GM06990 (cell line): ENCODE results near the gene CNTNAP5.

Source experiments
- DNase-seq: peaks from one replicate; pipeline ENCODE4 v3.0.0-alpha.2; 2011; ENCODE audit not compliant: insufficient read length; ENCODE audit errors: extremely low read depth
- H3K27me3 ChIP-seq: replicated peaks from 2 replicates; pipeline ENCODE4 v1.6.0; 2011; ENCODE audit warnings: low read length; ENCODE audit not compliant: control insufficient read depth, insufficient read depth
- H3K36me3 ChIP-seq: 2 replicates; pipeline ENCODE4 v1.5.1; 2011; ENCODE audit warnings: low read length; ENCODE audit not compliant: control insufficient read depth, insufficient read depth
- H3K4me3 ChIP-seq: replicated peaks from 2 replicates; pipeline ENCODE4 v1.5.1; 2011; ENCODE audit warnings: low read depth, mild to moderate bottlenecking, control low read depth, low read length
- TF ChIP-seq, protein P1 (sequence below): IDR thresholded peaks from 2 replicates; pipeline ENCODE4 v1.5.1; 2011; ENCODE audit warnings: low read length, control low read depth, mild to moderate bottlenecking, inconsistent platforms; ENCODE audit not compliant: insufficient read depth, poor library complexity, severe bottlenecking

Gene CNTNAP5

DNA sequence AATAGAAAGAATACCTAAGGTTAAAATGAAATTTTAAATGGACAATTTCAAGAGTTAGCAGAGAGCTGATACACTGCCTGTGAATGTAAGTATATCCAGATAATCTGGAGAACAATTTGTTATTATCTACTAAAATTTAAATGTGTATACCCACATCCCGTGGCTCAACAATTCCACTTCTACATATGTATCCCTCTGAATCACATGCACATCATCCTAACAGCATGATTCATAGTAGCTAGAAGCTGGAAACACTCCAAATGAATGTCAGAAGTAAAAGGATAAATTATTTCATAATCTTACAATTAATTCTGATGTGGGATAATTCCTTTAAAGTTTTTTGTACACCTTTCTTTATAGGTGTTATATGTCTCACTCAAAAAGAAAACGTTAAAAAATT is 87.9 kb downstream of the CNTNAP5 start:
- no peaks in the 10 kb centered on the region for H3K36me3 ChIP-seq
- TF ChIP-seq, protein P1, sequence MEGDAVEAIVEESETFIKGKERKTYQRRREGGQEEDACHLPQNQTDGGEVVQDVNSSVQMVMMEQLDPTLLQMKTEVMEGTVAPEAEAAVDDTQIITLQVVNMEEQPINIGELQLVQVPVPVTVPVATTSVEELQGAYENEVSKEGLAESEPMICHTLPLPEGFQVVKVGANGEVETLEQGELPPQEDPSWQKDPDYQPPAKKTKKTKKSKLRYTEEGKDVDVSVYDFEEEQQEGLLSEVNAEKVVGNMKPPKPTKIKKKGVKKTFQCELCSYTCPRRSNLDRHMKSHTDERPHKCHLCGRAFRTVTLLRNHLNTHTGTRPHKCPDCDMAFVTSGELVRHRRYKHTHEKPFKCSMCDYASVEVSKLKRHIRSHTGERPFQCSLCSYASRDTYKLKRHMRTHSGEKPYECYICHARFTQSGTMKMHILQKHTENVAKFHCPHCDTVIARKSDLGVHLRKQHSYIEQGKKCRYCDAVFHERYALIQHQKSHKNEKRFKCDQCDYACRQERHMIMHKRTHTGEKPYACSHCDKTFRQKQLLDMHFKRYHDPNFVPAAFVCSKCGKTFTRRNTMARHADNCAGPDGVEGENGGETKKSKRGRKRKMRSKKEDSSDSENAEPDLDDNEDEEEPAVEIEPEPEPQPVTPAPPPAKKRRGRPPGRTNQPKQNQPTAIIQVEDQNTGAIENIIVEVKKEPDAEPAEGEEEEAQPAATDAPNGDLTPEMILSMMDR = no peak
- H3K27me3 ChIP-seq = no peaks in the 10 kb centered on the region
- H3K4me3 ChIP-seq = no peak overlapping the region
- no peak for DNase-seq

DNA sequence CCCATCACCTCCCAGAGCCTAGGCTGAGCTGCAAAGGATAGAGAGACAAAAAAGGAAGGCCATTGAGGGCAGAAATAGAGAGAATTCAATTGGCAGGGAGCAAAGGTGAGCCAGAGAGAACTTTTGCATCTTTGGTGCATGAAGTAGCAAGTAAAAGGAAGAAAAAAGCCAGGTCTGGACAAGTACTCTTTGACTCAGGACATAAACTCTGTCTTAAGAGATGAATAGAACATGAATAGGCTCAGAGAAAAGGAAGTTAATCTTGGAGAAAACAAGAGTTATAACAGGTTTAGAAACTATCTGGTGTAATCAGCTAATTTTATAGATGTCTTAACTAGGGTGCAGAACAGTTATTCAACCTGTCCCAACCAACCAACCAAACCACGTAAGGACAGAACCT is 95.2 kb downstream of the CNTNAP5 start:
- TF ChIP-seq, protein P1 = no peak
- no peaks in the 10 kb centered on the region for H3K27me3 ChIP-seq

GRCh38 chr2:124121106-124121505 is 96.0 kb downstream of the CNTNAP5 start:
- TF ChIP-seq, protein P1 = no peak
- H3K4me3 ChIP-seq = no peak overlapping the region
- H3K36me3 ChIP-seq = no peaks in the 10 kb centered on the region
- H3K27me3 ChIP-seq = no peaks in the 10 kb centered on the region
- no peak for DNase-seq

More for the DNA sequence above, 95.2 kb downstream of the CNTNAP5 start:
- no peak overlapping the region for H3K4me3 ChIP-seq
- DNase-seq = no peak
- H3K36me3 ChIP-seq = no peaks in the 10 kb centered on the region

DNA sequence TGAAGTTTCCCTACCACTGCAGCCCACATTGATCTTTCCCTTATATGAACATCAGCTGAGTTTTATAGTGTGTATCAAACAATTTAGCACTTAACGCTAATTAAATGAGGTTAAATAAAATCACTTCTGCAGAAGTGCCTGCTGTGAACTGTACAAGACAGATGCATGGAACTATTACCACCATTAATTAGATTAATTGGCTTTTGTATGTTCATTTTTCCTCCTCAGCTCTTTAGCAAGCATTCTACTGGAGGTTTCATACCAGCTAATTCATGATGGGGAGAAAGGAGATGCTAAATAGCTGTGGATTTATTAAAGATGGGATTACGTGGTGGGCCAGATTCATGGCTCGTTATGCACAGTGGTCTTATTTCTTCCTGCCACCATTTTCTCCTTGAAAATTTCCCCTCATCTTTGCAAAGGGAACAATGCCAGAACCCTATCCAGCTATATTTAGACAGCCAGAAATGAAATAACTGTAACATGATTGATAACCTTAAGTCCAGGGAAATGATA is 96.7 kb downstream of the CNTNAP5 start:
- no peaks in the 10 kb centered on the region for H3K36me3 ChIP-seq
- TF ChIP-seq, protein P1 = no peak
- H3K27me3 ChIP-seq = no peaks in the 10 kb centered on the region
- DNase-seq = no peak
- H3K4me3 ChIP-seq = no peak overlapping the region

DNA sequence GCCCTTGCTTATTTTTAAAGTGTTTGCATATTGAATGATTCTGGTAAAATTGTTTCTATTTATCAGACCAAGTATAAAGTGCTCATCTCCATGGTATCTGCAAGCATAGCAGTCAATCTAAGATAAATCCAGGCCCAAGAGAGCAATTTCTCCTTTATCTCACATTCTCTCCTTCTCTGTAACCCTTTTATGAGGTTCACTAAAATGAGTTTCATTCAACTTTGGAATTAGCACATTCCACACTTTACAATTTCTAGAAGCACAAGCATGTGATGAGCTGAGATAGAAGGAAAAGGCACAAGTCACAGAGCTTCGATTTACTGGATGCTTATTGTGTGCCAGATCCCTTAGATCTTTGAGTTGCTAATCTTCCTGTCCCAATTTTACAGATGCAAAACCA is 97.3 kb downstream of the CNTNAP5 start:
- no peaks in the 10 kb centered on the region for H3K27me3 ChIP-seq
- H3K36me3 ChIP-seq = no peaks in the 10 kb centered on the region
- TF ChIP-seq, protein P1 = no peak
- H3K4me3 ChIP-seq = no peak overlapping the region
- no peak for DNase-seq

DNA sequence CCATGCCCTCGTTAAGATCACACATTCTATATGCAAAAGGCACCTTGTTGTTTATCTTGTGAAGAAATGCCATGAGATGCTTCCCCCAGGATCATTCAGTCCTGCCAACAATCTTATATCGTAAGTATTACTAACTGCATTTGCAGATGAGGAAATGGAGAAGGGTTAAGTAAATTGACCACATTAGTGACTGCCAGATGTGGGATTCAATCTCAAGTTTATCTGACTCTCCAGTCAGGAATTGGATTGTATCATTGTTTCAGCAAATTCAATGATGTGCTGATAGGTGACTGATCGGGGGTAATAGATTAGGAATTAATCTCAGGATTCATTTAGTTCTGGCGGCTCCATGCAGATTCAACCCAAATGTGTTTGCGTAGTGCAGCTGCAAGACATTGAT is 106.2 kb downstream of the CNTNAP5 start:
- TF ChIP-seq, protein P1 = no peak
- Histone ChIP-seq H3K36me3 (no peaks in the 10 kb centered on the region), H3K4me3 (no peak overlapping the region), H3K27me3 (no peaks in the 10 kb centered on the region)
- no peak for DNase-seq
